K562 (cell line): ENCODE measurements around the gene GFAP. TPM values are rescaled to one million over a fixed set of nuclear protein-coding genes. Genes with fewer than 3 reads are reported as not detected.

Experiments used
- ATAC-seq: fragments of 200-7000 bp; cut with Tn5 transposase; 3 replicates; pipeline ENCODE4 v1.9.1; 2020; ENCODE audit warnings: moderate library complexity
- BruUV-seq: library from RNA; stranded (reverse); fragments of 400-500 nt; replicated peaks from 2 replicates; lab custom pipeline; 2021; lab: Mats Ljungman, UMichigan
- CTCF ChIA-PET: fragments of 300-600 bp; formaldehyde crosslinking; extraction: SDS; loops from one replicate; lab custom pipeline; 2021; ENCODE audit warnings: low intra/inter-chr PET ratio; lab: Yijun Ruan, JAX
- POLR2A ChIA-PET: fragments of 300-600, 350-650 bp; sonication (Branson Sonifier 250); formaldehyde crosslinking; extraction: SDS; loops from one replicate; lab custom pipeline; 2021; ENCODE audit warnings: antibody characterized with exemption, inconsistent platforms; lab: Yijun Ruan, JAX
- DNase-seq, 4 experiments: peaks; one replicate each; pipeline versions ENCODE4 v3.0.0 to v3.0.0-alpha.2; 2011 to 2018; ENCODE audit warnings: low spot score in 3 of 4, mixed read lengths in 3 of 4; ENCODE audit errors: extremely low read depth in 1 of 4
- FAIRE-seq: peaks from 2 replicates; lab custom pipeline; 2011; peaks lifted over from hg19 to GRCh38; lab: Jason Lieb, UNC
- H2AFZ ChIP-seq: 2 replicates; pipeline ENCODE4 v1.6.0; 2011; ENCODE audit warnings: low read depth, low read length, control low read depth, inconsistent platforms
- H3K27ac ChIP-seq: fragments of 200-600 bp; 3 replicates; pipeline ENCODE4 v1.8.0; 2011; ENCODE audit warnings: low read depth, mild to moderate bottlenecking, control low read depth, inconsistent platforms, low read length, moderate library complexity, mixed read lengths; ENCODE audit errors: extremely low read depth
- H3K27me3 ChIP-seq, 2 experiments: fragments of 300-600 bp in 1 of 2; 2 replicates in 1 of 2; 3 replicates in 1 of 2; pipeline versions ENCODE4 v1.6.0 to v1.8.0; 2011; ENCODE audit warnings: inconsistent platforms in 2 of 2, low read length in 2 of 2, mild to moderate bottlenecking in 1 of 2, mixed read lengths in 1 of 2, moderate library complexity in 1 of 2; ENCODE audit not compliant: control insufficient read depth in 2 of 2, insufficient read depth in 2 of 2
- H3K36me3 ChIP-seq: fragments of 300-600 bp; 3 replicates; pipeline ENCODE4 v1.8.0; 2011; ENCODE audit warnings: mild to moderate bottlenecking, low read length, inconsistent platforms; ENCODE audit not compliant: control insufficient read depth, insufficient read depth
- H3K4me1 ChIP-seq, 2 experiments: fragments of 200-600 bp in 1 of 2; replicated peaks in 1 of 2; 2 replicates in 1 of 2; 3 replicates in 1 of 2; pipeline versions ENCODE4 v1.5.1 to v1.8.0; 2011; ENCODE audit warnings: inconsistent platforms in 2 of 2, low read length in 2 of 2, mild to moderate bottlenecking in 1 of 2, mixed read lengths in 1 of 2, moderate library complexity in 1 of 2; ENCODE audit not compliant: control insufficient read depth in 2 of 2, insufficient read depth in 2 of 2
- H3K4me2 ChIP-seq: 2 replicates; pipeline ENCODE4 v1.6.1; 2011; ENCODE audit warnings: low read length, control low read depth, inconsistent platforms, mixed read lengths; ENCODE audit not compliant: insufficient read depth
- H3K4me3 ChIP-seq: fragments of 200-600 bp; sonication (generic), shearing (Covaris generic); 2 replicates; pipeline ENCODE4 v1.5.1; 2016; ENCODE audit warnings: control low read depth, inconsistent platforms
- H3K79me2 ChIP-seq: fragments of 200-600 bp; 3 replicates; pipeline ENCODE4 v1.8.0; 2011; ENCODE audit warnings: low read length, inconsistent platforms; ENCODE audit not compliant: control insufficient read depth, insufficient read depth
- H3K9ac ChIP-seq, 2 experiments: 2 replicates each; pipeline versions ENCODE4 v1.6.0 to v1.6.1; 2011; ENCODE audit warnings: low read depth in 2 of 2, low read length in 2 of 2, control low read depth in 1 of 2, inconsistent platforms in 1 of 2, mild to moderate bottlenecking in 1 of 2, mixed read lengths in 1 of 2; ENCODE audit not compliant: insufficient read depth in 1 of 2
- H3K9me1 ChIP-seq: one replicate; pipeline ENCODE4 v1.6.0; 2011; ENCODE audit warnings: inconsistent platforms, mild to moderate bottlenecking, low read length, moderate library complexity; ENCODE audit not compliant: control insufficient read depth, insufficient read depth
- H3K9me3 ChIP-seq: replicated peaks from 2 replicates; pipeline ENCODE4 v1.5.1; 2011; ENCODE audit warnings: low read depth, low read length, inconsistent platforms; ENCODE audit not compliant: control insufficient read depth, insufficient read depth
- H4K20me1 ChIP-seq: replicated peaks from 2 replicates; pipeline ENCODE4 v1.6.1; 2011; ENCODE audit warnings: low read length, inconsistent platforms, mixed read lengths; ENCODE audit not compliant: control insufficient read depth, insufficient read depth
- BRD4 ChIP-seq: fragments of 200-600 bp; sonication (generic); IDR thresholded peaks from 2 replicates; pipeline ENCODE4 v1.6.1; 2017; ENCODE audit warnings: inconsistent platforms
- COPS2 ChIP-seq: fragments of 450-650 bp; conservative IDR thresholded peaks from 2 replicates; pipeline ENCODE4 v1.6.1; 2016; ENCODE audit warnings: mild to moderate bottlenecking, moderate library complexity
- ELK3 ChIP-seq: fragments of 450-650 bp; formaldehyde crosslinking; IDR thresholded peaks from 2 replicates; pipeline ENCODE4 v1.4.0; 2020; ENCODE audit warnings: mild to moderate bottlenecking
- GTF3C2 ChIP-seq: IDR thresholded peaks from 3 replicates; pipeline ENCODE4 v1.6.1; 2011; ENCODE audit warnings: borderline replicate concordance, mild to moderate bottlenecking, moderate library complexity; ENCODE audit not compliant: insufficient read length; ENCODE audit errors: extremely low read depth
- HOXB6 ChIP-seq: fragments of 250-450 bp; sonication (Bioruptor Pico); IDR thresholded peaks from 2 replicates; pipeline ENCODE4 v1.5.1; 2022; ENCODE audit warnings: mild to moderate bottlenecking, borderline replicate concordance
- MECOM ChIP-seq: fragments of 250-450 bp; sonication (Bioruptor Pico); IDR thresholded peaks from 2 replicates; pipeline ENCODE4 v1.8.0; 2022; ENCODE audit warnings: inconsistent platforms
- PHB2 ChIP-seq: fragments of 450-650 bp; IDR thresholded peaks from 2 replicates; pipeline ENCODE4 v1.6.1; 2017; ENCODE audit warnings: low read depth
- SAP30 ChIP-seq: fragments of 200-600 bp; sonication (generic); IDR thresholded peaks from 2 replicates; pipeline ENCODE4 v1.6.1; 2012; ENCODE audit warnings: borderline replicate concordance, low read depth, mild to moderate bottlenecking, moderate library complexity, low read length, control low read depth, inconsistent platforms; ENCODE audit not compliant: insufficient read depth, poor library complexity, severe bottlenecking
- TAF9B ChIP-seq: fragments of 450-650 bp; IDR thresholded peaks from 2 replicates; pipeline ENCODE4 v1.6.1; 2018; ENCODE audit warnings: mild to moderate bottlenecking; ENCODE audit not compliant: partially characterized antibody
- THAP7 ChIP-seq: fragments of 250-450 bp; sonication (Bioruptor Pico); IDR thresholded peaks from 2 replicates; pipeline ENCODE4 v1.5.0; 2021
- ZNF232 ChIP-seq: sonication (generic); formaldehyde crosslinking; IDR thresholded peaks from 2 replicates; pipeline ENCODE4 v1.8.0; 2022; ENCODE audit warnings: mild to moderate bottlenecking, missing genetic modification reagents
- WGBS: fragments of 100-300 bp; shearing (Covaris generic); methylation state at CpG from one replicate; pipeline ENCODE4 v1.1.6; 2016; ENCODE audit warnings: low coverage, mixed read lengths; ENCODE audit not compliant: insufficient coverage; ENCODE audit errors: missing lambda C conversion rate; 5-methylcytosine and 5-hydroxymethylcytosine counted together
- in situ Hi-C: fragments of 300-500 bp; cut with MboI; formaldehyde crosslinking; loops from 4 replicates; pipeline ENCODE4 v1.15.0; 2018; ENCODE audit warnings: inconsistent platforms, mixed read lengths
- intact Hi-C: fragments of 100-400 bp; cut with micrococcal nuclease; formaldehyde crosslinking; loops from 2 replicates; pipeline ENCODE4 v1.14.2; 2022
- polyA plus RNA-seq, 8 experiments: library from polyadenylated mRNA; depleted of rRNA in 4 of 8; stranded (reverse) in 5 of 8; unstranded in 3 of 8; fragments of >200 nt; fragmentation: Nextera tagmentation in 2 of 8; fragmentation: Illumina TruSeq in 1 of 8; extraction: Ambion mirVana in 2 of 8; extraction: Trizol in 1 of 8; gene quantifications; 2 replicates each; pipeline versions ENCODE4 v1.2.1 to v1.2.3, GENCODE V29; 2011 to 2014; ENCODE audit warnings: inconsistent platforms in 1 of 8, missing spikeins in 1 of 8
- total RNA-seq, 7 experiments: library from RNA; depleted of rRNA in 6 of 7; stranded (reverse); fragments of >200 nt in 6 of 7; fragmentation: Illumina TruSeq in 2 of 7; extraction: Trizol in 2 of 7; gene quantifications; 2 replicates each; pipeline versions ENCODE4 v1.2.1 to v1.2.3, GENCODE V29; 2011 to 2021; ENCODE audit warnings: low replicate concordance in 1 of 7

The GFAP gene
- total and polyA plus RNA-seq, 9 of the 15 experiments (the other 6 are each of a cell fraction or from before 2014, with no cell fraction given) = 0.07 to 1.4 (median 0.60) TPM; not detected in 1

DNA sequence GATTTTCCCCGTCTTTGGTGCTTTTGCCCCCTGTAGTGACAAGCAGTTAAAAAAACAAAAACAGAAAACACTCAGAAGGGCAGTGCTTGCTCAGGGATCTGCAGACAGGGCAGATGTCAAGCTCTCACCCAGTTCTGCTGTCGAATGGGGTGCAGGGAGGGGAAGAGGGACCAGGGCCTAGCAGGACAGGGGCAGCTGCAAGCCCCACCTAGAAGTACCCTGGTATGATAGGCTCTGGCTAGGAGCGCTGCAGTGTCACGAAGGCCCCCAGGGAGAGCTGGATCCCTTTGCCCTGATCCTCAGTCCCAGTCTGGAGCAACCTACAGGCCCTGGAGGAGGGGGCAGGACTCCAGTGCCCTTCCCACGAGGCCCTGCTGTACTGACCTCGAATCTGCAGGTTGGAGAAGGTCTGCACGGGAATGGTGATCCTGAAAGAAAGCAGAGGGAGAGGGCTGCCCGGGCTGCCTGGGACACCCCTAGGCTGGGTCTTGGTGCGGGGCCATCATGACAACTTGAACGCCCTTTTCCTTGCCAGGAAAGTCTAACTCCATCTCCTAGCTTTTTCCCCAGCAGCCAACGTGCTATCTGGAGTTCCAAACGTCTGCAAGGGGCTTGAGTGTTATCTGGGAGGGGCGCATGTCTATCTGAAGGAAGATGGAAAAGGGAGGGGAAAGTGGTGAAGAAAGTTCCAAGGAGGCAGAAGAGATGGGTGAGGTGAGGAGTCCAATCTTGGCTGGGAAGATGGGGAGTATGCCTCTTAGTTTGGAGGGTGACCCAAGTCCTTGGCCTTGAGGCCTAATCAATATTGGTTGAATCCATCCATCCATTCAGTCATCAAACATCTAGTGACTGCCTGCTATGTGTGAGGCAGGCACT, 4.8 kb downstream of the GFAP start:
- ATAC-seq = no peak
- no peak for FAIRE-seq
- Histone ChIP-seq H3K9me3 (no peaks in the 10 kb centered on the region), H3K4me2 (peak overlapping the region; percentile 48), H3K4me3 (no peak overlapping the region), H2AFZ (peak overlapping the region; percentile 76), H3K79me2 (no peaks in the 10 kb centered on the region), H3K36me3 (no peaks in the 10 kb centered on the region), H4K20me1 (no peaks in the 10 kb centered on the region), H3K27ac (no peak overlapping the region), H3K9ac (0 out of 4 replicates have a peak overlapping the region, but pooled peaks have one; percentile 3 to 28), H3K4me1 (peaks cover 36 to 44% of the 10 kb centered on the region in 2 experiments), H3K27me3 (peaks cover 0 to 10% of the 10 kb centered on the region in 2 experiments; a peak in 1 of 5 replicates), H3K9me1 (peaks cover 7% of the 10 kb centered on the region)
- BruUV-seq = no TSS peak
- DNase-seq = no peak
- CTCF ChIA-PET = interaction anchor here (0.6 to 1.1 kb wide), 2 partner anchors 111 to 115 kb away, joined by 3 to 4 read pairs; no protein-coding TSS in a partner anchor
- POLR2A ChIA-PET = interaction anchor here (0.7 to 4.8 kb wide), 5 partner anchors 10 to 240 kb away, joined by 3 to 28 read pairs (median 4); partner anchors contain the start of gene EFTUD2
- intact Hi-C loops = no loop called here
- 52% methylated on average over 13 of the region's 13 CpGs for WGBS
- in situ Hi-C loops = no loop called here
- TF ChIP-seq THAP7 = no peak
- no peak for TF ChIP-seq ELK3 (CRISPR knock-in tag)
- TF ChIP-seq COPS2 = no peak
- TF ChIP-seq PHB2 = no peak
- TF ChIP-seq BRD4 = no peak
- TF ChIP-seq TAF9B = no peak
- no peak for TF ChIP-seq HOXB6 (CRISPR knock-in tag)
- no peak for TF ChIP-seq MECOM (CRISPR knock-in tag)
- no peak for TF ChIP-seq SAP30
- no peak for TF ChIP-seq ZNF232 (CRISPR knock-in tag)
- TF ChIP-seq GTF3C2 = no peak
